Liver (tissue), 2 donors: ENCODE results near the gene SHD.

Experiments
- GABPA ChIP-seq, 2 donors: IDR thresholded peaks in 1 of 2; conservative IDR thresholded peaks in 1 of 2; 2 replicates each; pipeline ENCODE4 v1.6.1; 2016; ENCODE audit warnings: antibody characterized with exemption in 2 of 2, mild to moderate bottlenecking in 1 of 2, moderate library complexity in 1 of 2
- REST ChIP-seq: IDR thresholded peaks from 2 replicates; pipeline ENCODE4 v1.6.1; 2016; ENCODE audit warnings: antibody characterized with exemption, mild to moderate bottlenecking
- SP1 ChIP-seq: IDR thresholded peaks from 2 replicates; pipeline ENCODE4 v1.6.1; 2018; ENCODE audit warnings: antibody characterized with exemption, mild to moderate bottlenecking
- donor health status: healthy.

- TF ChIP-seq SP1 = no peak
- no peak for TF ChIP-seq GABPA (IDR thresholded peaks at IDR 0.05 in 1 of 2, conservative IDR thresholded peaks at IDR 0.05 in 1 of 2)
- TF ChIP-seq REST = no peak
Measured at GRCh38 chr19:4277191-4277696, 1.8 kb upstream of the SHD start.
